ENCODE data around the gene MRPS7.

Gene MRPS7

DNA sequence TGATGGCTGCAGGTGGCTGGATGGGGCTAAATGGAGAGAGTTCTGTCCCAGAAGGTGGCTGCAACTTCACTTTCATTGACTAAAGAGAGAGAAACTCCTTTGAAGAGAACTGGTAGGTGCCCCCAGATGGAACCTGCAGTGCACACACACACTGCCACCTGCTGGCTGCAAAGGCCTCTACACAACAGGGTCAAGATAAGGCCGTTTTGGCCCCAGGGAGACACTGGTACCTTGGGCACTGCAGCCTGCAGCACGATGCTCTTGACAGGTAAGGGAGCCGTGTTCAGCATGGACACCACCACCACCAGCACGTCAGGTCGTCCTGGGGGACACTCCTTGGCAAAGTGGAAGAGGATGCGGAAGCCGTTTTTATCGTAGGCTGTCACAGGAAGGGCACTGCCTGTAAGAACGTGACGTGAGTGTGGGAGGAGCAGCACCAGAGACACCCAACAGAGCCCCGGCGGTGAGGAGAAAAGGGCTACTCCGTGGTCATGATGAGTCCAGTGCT, 22.9 kb upstream of the MRPS7 start:
- WGBS (ENCODE audit: insufficient coverage): 72% methylated on average over 13 of the region's 13 CpGs
- peak; percentile 71 to 83 (median 81) for DNase-seq
- Histone ChIP-seq H3K4me3 (ENCODE audit: control insufficient read depth in 1 of 7, extremely low read depth in 1 of 7, insufficient read depth in 4 of 7, low read depth in 2 of 7, low read length in 6 of 7) (no peak overlapping the region), H3K9me3 (ENCODE audit: control extremely low read depth in 1 of 5, control insufficient read depth in 4 of 5, insufficient read depth in 2 of 5, low read depth in 1 of 5, low read length in 4 of 5) (no peaks in the 10 kb centered on the region), H3K27me3 (replicated peaks in 2 of 5; ENCODE audit: control insufficient read depth in 4 of 5, insufficient read depth in 5 of 5, low read length in 4 of 5) (no peaks in the 10 kb centered on the region), H3K4me1 (ENCODE audit: control extremely low read depth in 1 of 4, control insufficient read depth in 4 of 4, insufficient read depth in 4 of 4, low read length in 3 of 4) (no peaks in the 10 kb centered on the region), H3K36me3 (ENCODE audit: control insufficient read depth in 4 of 4, insufficient read depth in 4 of 4, low read length in 3 of 4) (peaks cover 13 to 94% (median 72%) of the 10 kb centered on the region in 4 experiments), H3K27ac (ENCODE audit: insufficient read depth in 1 of 2, low read depth in 1 of 2, low read length in 2 of 2, poor library complexity in 1 of 2, severe bottlenecking in 2 of 2) (no peak overlapping the region)
- POLR2A ChIA-PET: no interaction called here
- CTCF ChIA-PET: interaction anchor here (0.6 to 7.5 kb wide), 20 partner anchors 8 to 278 kb away, joined by 3 to 50 read pairs (median 4); partner anchors contain the start of genes GGA3, MIF4GD and MRPS7

DNA sequence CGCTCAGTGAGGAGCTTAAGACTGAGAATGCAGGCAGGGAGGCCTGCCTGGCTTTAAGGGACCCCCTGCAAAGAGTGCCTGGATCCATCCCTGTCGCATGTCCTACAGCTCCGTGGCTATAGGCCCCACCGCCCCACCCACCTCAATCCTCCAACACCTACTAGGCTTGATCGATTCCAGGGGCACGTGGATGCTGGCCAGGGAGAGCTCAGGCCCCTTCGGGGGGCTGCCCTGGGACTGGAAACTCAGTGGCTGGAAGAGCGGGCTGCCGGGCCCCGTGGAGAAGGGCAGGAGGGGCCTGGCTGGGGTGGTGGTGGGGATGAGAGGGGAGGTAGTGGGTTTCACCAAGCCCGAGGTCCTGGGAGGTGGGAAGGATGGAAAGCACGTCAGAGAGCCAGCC, 22.5 kb upstream of the MRPS7 start:
- no peak overlapping the region for H3K4me3 ChIP-seq (ENCODE audit: control insufficient read depth in 1 of 7, extremely low read depth in 1 of 7, insufficient read depth in 4 of 7, low read depth in 2 of 7, low read length in 6 of 7)
- H3K27ac ChIP-seq (ENCODE audit: insufficient read depth in 1 of 2, low read depth in 1 of 2, low read length in 2 of 2, poor library complexity in 1 of 2, severe bottlenecking in 2 of 2): no peak overlapping the region
- no peaks in the 10 kb centered on the region for H3K4me1 ChIP-seq (ENCODE audit: control extremely low read depth in 1 of 4, control insufficient read depth in 4 of 4, insufficient read depth in 4 of 4, low read length in 3 of 4)
- CTCF ChIA-PET: interaction anchor here (0.6 to 7.5 kb wide), 15 partner anchors 9 to 190 kb away, joined by 3 to 50 read pairs (median 7); partner anchors contain the start of genes GGA3, MIF4GD and MRPS7
- POLR2A ChIA-PET: no interaction called here
- no peaks in the 10 kb centered on the region for H3K27me3 ChIP-seq (replicated peaks in 2 of 5; ENCODE audit: control insufficient read depth in 4 of 5, insufficient read depth in 5 of 5, low read length in 4 of 5)
- H3K9me3 ChIP-seq (ENCODE audit: control extremely low read depth in 1 of 5, control insufficient read depth in 4 of 5, insufficient read depth in 2 of 5, low read depth in 1 of 5, low read length in 4 of 5): no peaks in the 10 kb centered on the region
- H3K36me3 ChIP-seq (ENCODE audit: control insufficient read depth in 4 of 4, insufficient read depth in 4 of 4, low read length in 3 of 4): peaks cover 13 to 97% (median 76%) of the 10 kb centered on the region in 4 experiments
- DNase-seq: no peak
- 96% methylated on average over 9 of the region's 12 CpGs for WGBS (ENCODE audit: insufficient coverage)

DNA sequence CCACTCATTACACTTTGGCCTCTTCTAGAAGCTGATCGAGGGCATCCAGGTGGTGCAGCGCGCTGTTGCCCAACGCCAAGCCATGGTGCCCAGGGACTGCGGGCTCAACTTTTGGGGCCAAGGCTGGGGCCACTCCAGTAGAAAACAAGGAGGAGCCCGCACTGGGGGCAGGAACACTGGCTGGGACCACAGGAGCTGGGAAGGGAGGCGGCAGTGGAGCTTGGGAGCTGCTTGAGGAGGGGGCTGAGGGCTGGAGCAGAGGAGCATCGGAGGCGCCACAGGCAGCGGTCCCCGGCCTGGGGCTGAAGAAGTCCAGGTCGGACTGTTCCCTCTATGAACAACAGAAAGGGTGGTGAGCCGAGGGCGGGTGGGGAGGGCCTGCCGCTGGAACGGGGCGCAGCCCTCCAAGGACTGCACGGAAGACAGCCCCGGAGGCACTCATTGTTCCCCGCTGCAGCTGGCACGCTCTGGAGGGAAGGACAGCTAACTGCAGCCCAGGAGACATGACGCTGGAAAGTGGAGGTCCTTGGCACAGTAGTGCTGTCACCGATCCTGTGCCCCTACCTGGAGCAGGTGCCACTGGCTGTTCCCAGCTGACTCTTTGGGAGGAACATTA, 21.8 kb upstream of the MRPS7 start:
- H3K27ac ChIP-seq (ENCODE audit: insufficient read depth in 1 of 2, low read depth in 1 of 2, low read length in 2 of 2, poor library complexity in 1 of 2, severe bottlenecking in 2 of 2): no peak overlapping the region
- 98% methylated on average over 23 of the region's 23 CpGs for WGBS (ENCODE audit: insufficient coverage)
- no peaks in the 10 kb centered on the region for H3K9me3 ChIP-seq (ENCODE audit: control extremely low read depth in 1 of 5, control insufficient read depth in 4 of 5, insufficient read depth in 2 of 5, low read depth in 1 of 5, low read length in 4 of 5)
- CTCF ChIA-PET: interaction anchor here (0.7 to 7.5 kb wide), 17 partner anchors 9 to 180 kb away, joined by 3 to 50 read pairs (median 7); partner anchors contain the start of genes GGA3, GRB2, MIF4GD and MRPS7
- no peak overlapping the region for H3K4me3 ChIP-seq (ENCODE audit: control insufficient read depth in 1 of 7, extremely low read depth in 1 of 7, insufficient read depth in 4 of 7, low read depth in 2 of 7, low read length in 6 of 7)
- H3K36me3 ChIP-seq (ENCODE audit: control insufficient read depth in 4 of 4, insufficient read depth in 4 of 4, low read length in 3 of 4): peaks cover 11 to 97% (median 77%) of the 10 kb centered on the region in 4 experiments
- no peaks in the 10 kb centered on the region for H3K27me3 ChIP-seq (replicated peaks in 2 of 5; ENCODE audit: control insufficient read depth in 4 of 5, insufficient read depth in 5 of 5, low read length in 4 of 5)
- POLR2A ChIA-PET: no interaction called here
- H3K4me1 ChIP-seq (ENCODE audit: control extremely low read depth in 1 of 4, control insufficient read depth in 4 of 4, insufficient read depth in 4 of 4, low read length in 3 of 4): peaks cover 0 to 3% (median 0%) of the 10 kb centered on the region in 4 experiments
- DNase-seq: no peak

DNA sequence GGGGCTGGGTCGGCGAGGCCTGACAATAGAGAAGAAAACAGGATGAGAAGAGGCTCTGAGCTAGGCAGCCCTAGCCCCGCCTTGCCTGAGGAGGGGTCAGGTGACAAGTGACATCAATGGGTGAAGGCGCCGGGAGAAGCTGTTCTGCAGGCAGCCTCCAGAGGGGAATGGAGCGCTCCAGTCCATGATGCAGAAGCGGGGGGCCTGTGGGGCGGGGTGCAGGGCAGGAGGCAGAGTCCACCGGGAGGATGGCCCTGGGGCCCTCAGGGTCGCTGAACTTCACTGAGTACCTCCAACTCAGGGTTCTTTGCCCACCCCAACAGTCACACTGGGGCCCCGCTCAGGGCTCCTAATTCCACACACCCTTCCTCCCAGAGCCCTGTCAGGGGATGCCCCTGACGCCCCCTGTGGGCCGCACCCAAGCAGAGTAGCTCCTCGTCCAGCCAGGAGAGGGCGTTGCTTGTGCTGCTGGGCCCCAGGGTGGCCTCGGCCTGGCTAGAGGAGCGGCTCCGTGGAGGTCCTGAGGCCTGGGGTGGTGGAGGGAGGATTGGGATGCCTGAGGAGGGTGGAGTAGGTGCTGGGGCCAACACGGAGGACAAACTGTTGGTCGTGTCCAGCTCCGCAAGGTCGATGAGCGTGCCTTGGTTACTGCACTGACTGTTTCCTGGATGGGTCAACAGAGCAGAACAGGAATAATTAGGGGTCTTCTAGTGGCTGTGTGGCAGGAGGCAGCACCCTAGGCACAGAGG, 21.1 kb upstream of the MRPS7 start:
- ChIA-PET POLR2A (no interaction called here), CTCF (interaction anchor here (0.8 to 7.5 kb wide), 16 partner anchors 8 to 278 kb away, joined by 3 to 50 read pairs (median 8); partner anchors contain the start of genes GGA3, GRB2, MIF4GD and MRPS7)
- DNase-seq: peak; percentile 60 to 71 (median 69)
- Histone ChIP-seq H3K27me3 (replicated peaks in 2 of 5; ENCODE audit: control insufficient read depth in 4 of 5, insufficient read depth in 5 of 5, low read length in 4 of 5) (no peaks in the 10 kb centered on the region), H3K36me3 (ENCODE audit: control insufficient read depth in 4 of 4, insufficient read depth in 4 of 4, low read length in 3 of 4) (peaks cover 7 to 96% (median 75%) of the 10 kb centered on the region in 4 experiments), H3K9me3 (ENCODE audit: control extremely low read depth in 1 of 5, control insufficient read depth in 4 of 5, insufficient read depth in 2 of 5, low read depth in 1 of 5, low read length in 4 of 5) (no peaks in the 10 kb centered on the region), H3K27ac (ENCODE audit: insufficient read depth in 1 of 2, low read depth in 1 of 2, low read length in 2 of 2, poor library complexity in 1 of 2, severe bottlenecking in 2 of 2) (no peak overlapping the region), H3K4me1 (ENCODE audit: control extremely low read depth in 1 of 4, control insufficient read depth in 4 of 4, insufficient read depth in 4 of 4, low read length in 3 of 4) (peaks cover 0 to 5% (median 0%) of the 10 kb centered on the region in 4 experiments), H3K4me3 (ENCODE audit: control insufficient read depth in 1 of 7, extremely low read depth in 1 of 7, insufficient read depth in 4 of 7, low read depth in 2 of 7, low read length in 6 of 7) (no peak overlapping the region)
- 90% methylated on average over 15 of the region's 23 CpGs for WGBS (ENCODE audit: insufficient coverage)

DNA sequence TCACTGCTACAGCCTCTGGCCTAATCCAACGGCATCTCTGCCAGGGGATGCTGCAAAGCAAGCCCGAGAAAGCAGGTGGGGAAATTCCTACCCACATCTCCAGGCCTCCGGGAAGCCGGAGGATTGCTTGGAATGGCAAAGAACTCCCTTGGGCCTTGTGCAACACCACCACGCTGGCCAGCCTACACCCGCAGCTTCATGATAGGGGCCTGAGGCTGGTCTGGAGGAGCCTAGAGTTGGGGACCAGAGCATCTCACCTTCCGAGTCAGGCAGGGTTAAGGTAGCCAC, 20.6 kb upstream of the MRPS7 start:
- Histone ChIP-seq H3K4me1 (ENCODE audit: control extremely low read depth in 1 of 4, control insufficient read depth in 4 of 4, insufficient read depth in 4 of 4, low read length in 3 of 4) (peaks cover 0 to 5% (median 0%) of the 10 kb centered on the region in 4 experiments), H3K36me3 (ENCODE audit: control insufficient read depth in 4 of 4, insufficient read depth in 4 of 4, low read length in 3 of 4) (peaks cover 7 to 97% (median 78%) of the 10 kb centered on the region in 4 experiments), H3K9me3 (ENCODE audit: control extremely low read depth in 1 of 5, control insufficient read depth in 4 of 5, insufficient read depth in 2 of 5, low read depth in 1 of 5, low read length in 4 of 5) (no peaks in the 10 kb centered on the region), H3K27me3 (replicated peaks in 2 of 5; ENCODE audit: control insufficient read depth in 4 of 5, insufficient read depth in 5 of 5, low read length in 4 of 5) (no peaks in the 10 kb centered on the region), H3K27ac (ENCODE audit: insufficient read depth in 1 of 2, low read depth in 1 of 2, low read length in 2 of 2, poor library complexity in 1 of 2, severe bottlenecking in 2 of 2) (no peak overlapping the region), H3K4me3 (ENCODE audit: control insufficient read depth in 1 of 7, extremely low read depth in 1 of 7, insufficient read depth in 4 of 7, low read depth in 2 of 7, low read length in 6 of 7) (no peak overlapping the region)
- ChIA-PET POLR2A (no interaction called here), CTCF (interaction anchor here (0.6 to 7.5 kb wide), 9 partner anchors 8 to 278 kb away, joined by 3 to 50 read pairs (median 17); partner anchors contain the start of genes GGA3, MIF4GD and MRPS7)
- no peak for DNase-seq
- WGBS (ENCODE audit: insufficient coverage): 94% methylated on average over 7 of the region's 7 CpGs

DNA sequence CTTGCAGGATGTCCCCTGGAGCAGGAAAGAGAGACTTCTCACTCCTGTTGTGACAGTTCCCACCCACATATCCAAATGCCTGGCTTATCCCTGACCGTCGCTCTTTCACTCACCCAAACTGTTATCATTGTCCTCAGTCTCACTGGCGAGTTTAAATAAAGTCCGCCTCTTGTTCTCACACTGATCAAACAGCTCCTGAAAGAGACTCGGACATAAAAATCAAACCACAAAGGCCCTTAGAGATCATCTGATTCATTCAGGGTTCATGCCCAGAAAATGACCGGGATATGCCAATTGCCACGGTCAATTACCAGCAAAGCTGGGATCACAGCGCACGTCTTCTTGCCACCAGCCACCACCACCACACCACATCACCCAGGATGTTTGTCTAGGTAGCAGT, 20.2 kb upstream of the MRPS7 start:
- ChIA-PET POLR2A (no interaction called here), CTCF (interaction anchor here (0.6 to 7.5 kb wide), 10 partner anchors 7 to 277 kb away, joined by 3 to 50 read pairs (median 14); partner anchors contain the start of genes GGA3, MIF4GD and MRPS7)
- H3K4me1 ChIP-seq (ENCODE audit: control extremely low read depth in 1 of 4, control insufficient read depth in 4 of 4, insufficient read depth in 4 of 4, low read length in 3 of 4): peaks cover 0 to 5% (median 0%) of the 10 kb centered on the region in 4 experiments
- H3K36me3 ChIP-seq (ENCODE audit: control insufficient read depth in 4 of 4, insufficient read depth in 4 of 4, low read length in 3 of 4): peaks cover 7 to 97% (median 79%) of the 10 kb centered on the region in 4 experiments
- DNase-seq: no peak
- no peak overlapping the region for H3K27ac ChIP-seq (ENCODE audit: insufficient read depth in 1 of 2, low read depth in 1 of 2, low read length in 2 of 2, poor library complexity in 1 of 2, severe bottlenecking in 2 of 2)
- H3K9me3 ChIP-seq (ENCODE audit: control extremely low read depth in 1 of 5, control insufficient read depth in 4 of 5, insufficient read depth in 2 of 5, low read depth in 1 of 5, low read length in 4 of 5): no peaks in the 10 kb centered on the region
- H3K27me3 ChIP-seq (replicated peaks in 2 of 5; ENCODE audit: control insufficient read depth in 4 of 5, insufficient read depth in 5 of 5, low read length in 4 of 5): no peaks in the 10 kb centered on the region
- 98% methylated on average over 6 of the region's 9 CpGs for WGBS (ENCODE audit: insufficient coverage)
- H3K4me3 ChIP-seq (ENCODE audit: control insufficient read depth in 1 of 7, extremely low read depth in 1 of 7, insufficient read depth in 4 of 7, low read depth in 2 of 7, low read length in 6 of 7): no peak overlapping the region
